Stimulated activated CD4-positive, alpha-beta T cell treated with anti-CD3 and anti-CD28 coated beads, Interleukin-4, amount 100 ng/mL, for 48 hours (primary cell): Measurements from ENCODE around the gene SHROOM2.
"Not testable (repeated sequence)": the region's sequence is repeated elsewhere in the genome, so short reads cannot be mapped to it uniquely, and the experiment has no call there.

Experiments
- DNase-seq, 2 donors: peaks; one replicate each; pipeline ENCODE4 v3.0.0-alpha.2; 2020; ENCODE audit warnings: low read depth in 2 of 2

SHROOM2 gene

DNA sequence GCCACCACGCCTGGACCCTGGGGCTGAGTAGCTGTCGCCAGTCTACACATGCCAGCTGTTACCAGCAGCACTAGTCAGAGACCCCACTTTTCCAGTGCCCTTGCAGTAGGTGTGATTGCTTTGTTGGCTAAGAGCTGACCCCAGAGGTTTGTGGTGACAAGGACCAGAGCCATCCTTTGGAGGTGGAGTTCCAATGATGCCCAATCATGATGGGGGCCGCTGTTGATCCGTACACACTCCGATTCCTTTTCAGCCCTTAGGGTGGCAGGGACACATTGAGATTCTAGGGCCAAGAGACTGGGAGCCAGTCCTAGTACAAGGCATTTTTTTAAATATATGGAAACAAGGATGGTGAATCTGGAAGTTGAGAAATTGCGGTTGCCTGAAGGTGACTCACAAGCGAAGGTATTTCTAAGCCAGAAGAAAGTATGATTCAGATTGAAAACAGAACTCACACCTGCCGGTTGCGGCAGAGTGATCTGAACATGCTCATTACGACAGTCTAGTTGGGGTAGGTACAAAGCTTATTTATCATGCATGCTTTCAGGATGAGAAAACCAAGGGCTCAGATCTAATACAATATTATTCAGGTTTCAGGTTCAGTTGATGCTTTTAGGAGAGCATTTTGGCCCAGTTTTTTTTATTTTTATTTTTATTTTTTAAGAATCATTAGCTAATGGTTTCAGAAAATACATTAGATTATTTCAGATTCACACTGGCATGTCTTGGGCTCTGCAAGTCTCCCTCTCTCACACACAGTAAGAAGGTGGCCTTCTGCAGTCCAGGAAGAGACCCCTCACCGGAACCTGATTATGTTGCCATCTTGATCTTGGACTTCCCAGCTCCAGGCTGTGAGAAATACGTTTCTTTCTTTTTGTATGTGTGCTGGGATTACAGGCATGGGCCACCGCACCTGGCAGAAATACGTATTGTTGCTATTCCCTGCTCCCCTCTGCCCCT lies 43.4 kb downstream of the SHROOM2 start:
- peak in 1 of 2 donors; percentile 10 for DNase-seq

DNA sequence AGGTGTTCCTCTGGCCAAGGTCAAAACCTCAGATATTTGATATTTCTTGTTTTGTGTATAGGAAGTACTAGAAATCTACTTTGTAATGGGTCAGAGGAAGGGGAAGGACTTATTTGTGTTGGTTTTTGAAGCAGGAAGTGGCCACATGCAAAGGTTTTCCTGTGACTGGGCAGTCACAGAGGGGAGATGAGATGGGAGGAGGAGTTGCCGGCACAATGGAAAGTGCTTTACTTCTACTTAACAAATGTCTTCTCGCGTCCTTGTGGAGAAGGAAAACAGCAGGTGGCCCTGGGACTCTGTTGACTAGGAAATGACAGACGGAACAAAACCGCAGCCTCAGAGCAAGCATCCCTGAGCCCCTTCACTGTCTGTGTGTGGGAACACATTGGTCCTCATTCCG lies 46.6 kb downstream of the SHROOM2 start:
- DNase-seq = no peak

DNA sequence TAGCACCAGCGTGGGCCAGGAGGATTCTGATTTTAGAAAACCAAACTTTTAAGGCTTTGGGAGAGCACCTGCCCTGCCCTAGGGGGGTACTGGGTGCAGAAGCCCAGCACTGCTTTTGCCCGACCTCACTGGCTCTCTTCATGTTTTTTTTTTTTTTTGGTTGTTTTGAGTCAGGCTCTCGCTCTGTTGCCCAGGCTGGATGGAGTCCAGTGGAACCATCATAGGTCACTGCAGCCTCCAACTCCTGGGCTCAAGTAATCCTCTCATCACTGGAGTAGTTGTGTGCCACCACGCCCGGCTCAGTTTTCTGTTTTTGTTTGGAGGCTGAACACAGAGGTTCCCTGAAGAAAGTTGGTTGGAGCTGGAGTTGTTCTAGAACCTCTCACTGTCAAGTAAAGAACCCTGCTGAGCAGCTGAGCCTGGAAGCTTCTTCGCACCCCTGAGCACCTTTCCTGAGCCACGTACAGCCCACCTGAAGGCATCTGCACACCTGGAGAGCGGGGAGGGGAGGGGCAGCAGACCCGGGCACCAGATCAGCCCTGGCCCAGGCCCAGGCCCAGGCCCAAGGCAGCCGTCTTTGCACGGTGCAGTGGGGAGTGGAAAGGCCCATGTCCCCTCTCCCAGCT lies 49.5 kb downstream of the SHROOM2 start:
- DNase-seq = no peak

- DNase-seq = no peak
Measured at GRCh38 chrX:9842541-9842940, 56.3 kb downstream of the SHROOM2 start.

GRCh38 chrX:9844936-9845577 lies 58.8 kb downstream of the SHROOM2 start:
- no peak for DNase-seq

GRCh38 chrX:9845578-9845952 lies 59.3 kb downstream of the SHROOM2 start:
- no peak for DNase-seq

DNA sequence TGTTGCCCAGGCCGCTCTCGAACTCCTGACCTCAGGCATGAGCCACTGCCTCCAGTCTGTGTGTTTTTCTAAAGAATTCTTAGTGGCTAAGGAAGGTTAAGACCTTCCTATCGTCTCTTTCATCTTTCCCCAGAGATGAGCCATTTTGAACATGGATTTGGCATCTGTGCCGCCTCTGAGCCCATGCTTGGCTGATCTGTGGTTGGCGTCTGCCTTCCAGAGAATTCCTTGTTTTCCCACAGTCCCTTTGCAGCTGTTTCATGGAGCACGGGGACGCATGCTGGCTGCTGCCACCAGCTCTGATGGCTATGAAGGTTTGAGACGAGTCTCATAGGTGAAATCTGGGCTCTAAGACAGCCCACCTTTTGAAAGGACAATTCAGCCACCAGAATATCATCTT lies 60.4 kb downstream of the SHROOM2 start:
- no peak for DNase-seq

DNA sequence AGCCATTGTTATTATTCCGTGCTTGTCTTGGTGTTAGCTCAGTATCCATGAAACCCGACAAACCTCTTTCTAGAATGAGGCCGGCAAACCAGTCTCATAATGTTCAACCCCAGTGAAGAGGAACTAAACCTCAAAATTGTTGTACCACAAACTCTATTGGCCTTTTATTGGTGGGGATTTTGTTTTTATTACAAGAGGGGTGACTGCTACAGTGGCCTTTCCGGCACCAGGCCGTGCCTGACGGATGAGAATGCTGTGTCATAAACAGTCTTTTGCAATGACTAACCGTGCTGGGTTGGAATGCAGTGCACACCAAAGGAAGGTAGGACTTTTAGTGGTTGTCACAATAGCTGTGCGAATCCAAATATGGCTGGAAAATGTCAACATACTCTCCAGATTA lies 60.8 kb downstream of the SHROOM2 start:
- no peak for DNase-seq

DNA sequence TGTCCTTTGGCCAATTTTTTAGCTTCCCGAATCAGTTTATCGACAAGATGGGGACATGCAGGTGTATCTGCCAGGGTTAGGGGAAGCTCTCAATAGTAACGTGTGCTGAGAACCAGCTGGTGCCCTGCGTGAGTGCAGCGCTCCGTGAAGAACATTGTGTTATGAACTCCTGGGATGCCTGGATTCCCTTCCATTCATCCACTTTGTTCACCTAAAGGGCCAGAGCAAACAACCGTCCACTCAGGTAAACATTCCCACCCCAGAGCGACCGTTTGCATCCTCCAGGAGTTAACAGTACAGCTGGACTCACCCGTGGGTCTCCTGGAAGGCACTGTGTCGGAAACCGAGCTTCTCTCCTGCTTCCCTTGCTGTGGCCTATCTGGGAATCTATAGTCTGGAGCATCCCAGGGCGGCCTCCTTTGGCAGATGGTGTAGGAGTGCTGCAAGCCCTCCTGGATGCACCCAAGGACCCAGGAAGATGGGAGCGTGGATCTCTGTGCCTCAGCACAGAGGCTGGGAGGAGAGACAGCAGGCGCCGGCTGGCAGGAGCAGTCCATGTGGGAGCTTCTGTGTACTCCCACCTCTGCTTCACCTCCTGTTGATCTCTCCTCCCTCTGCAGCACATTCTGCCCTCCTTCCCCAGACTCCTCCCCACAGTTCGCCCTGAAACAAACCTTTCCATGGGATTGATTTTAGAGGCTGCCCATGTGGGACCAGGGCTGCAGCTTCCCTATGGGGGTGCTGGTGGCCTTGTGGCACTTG lies 62.7 kb downstream of the SHROOM2 start:
- no peak for DNase-seq

DNA sequence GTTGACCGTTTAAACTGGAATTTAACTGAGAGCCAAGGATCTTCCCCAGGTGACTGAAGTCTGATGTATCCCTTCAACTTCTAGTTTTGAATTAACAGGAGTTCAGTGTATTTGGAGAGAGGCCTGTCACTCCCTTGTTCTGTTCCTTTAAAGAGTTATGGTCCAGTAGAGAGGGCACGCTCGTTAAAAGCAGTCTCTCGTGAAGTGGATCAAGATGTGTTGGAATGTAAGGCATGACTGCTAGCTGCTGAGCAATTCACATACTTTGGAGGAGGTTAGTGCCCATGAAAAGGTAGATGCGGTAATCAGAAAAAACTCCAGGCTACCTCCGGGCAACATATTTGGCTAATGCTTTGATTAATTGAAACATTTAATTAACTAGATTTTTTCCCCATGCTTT lies 65.7 kb downstream of the SHROOM2 start:
- no peak for DNase-seq

- no peak for DNase-seq
Measured at GRCh38 chrX:9853307-9853706, 67.1 kb downstream of the SHROOM2 start.

DNA sequence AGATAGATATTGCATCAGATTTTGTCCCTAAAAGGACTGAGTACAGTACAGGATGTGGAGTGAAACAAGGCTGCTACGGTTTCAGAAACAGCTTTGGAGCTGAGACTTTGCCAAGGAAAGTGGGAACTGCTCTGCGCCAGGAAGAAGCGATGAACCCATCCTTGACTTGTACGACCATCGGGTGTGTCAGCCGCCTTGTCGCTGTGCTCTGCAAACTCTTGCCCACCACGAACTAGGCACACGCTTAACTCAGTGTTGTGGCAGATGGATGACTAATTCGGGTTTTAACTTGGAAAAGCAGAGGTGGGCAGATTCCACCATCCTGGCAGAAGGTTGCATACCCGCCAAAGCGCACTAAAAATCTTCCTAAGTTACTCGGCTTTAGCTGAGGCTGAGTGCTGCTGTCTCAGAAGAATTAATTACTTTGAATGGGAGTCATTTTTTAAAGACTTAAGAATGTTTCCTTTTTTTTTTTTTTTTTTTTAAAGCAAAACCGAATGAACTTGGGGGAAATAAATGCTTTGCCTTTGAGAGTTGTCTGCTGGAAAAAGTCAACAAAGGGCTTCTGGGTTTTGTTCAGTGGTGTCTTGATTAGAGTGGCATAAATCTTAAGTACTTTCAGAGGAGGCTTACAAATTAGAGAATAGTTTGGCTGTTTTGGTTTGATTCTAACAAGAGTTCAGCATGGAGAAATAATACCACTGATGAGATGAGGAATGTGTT lies 69.5 kb downstream of the SHROOM2 start:
- no peak for DNase-seq

- no peak for DNase-seq
Measured at GRCh38 chrX:9856588-9856987, 70.4 kb downstream of the SHROOM2 start.

DNA sequence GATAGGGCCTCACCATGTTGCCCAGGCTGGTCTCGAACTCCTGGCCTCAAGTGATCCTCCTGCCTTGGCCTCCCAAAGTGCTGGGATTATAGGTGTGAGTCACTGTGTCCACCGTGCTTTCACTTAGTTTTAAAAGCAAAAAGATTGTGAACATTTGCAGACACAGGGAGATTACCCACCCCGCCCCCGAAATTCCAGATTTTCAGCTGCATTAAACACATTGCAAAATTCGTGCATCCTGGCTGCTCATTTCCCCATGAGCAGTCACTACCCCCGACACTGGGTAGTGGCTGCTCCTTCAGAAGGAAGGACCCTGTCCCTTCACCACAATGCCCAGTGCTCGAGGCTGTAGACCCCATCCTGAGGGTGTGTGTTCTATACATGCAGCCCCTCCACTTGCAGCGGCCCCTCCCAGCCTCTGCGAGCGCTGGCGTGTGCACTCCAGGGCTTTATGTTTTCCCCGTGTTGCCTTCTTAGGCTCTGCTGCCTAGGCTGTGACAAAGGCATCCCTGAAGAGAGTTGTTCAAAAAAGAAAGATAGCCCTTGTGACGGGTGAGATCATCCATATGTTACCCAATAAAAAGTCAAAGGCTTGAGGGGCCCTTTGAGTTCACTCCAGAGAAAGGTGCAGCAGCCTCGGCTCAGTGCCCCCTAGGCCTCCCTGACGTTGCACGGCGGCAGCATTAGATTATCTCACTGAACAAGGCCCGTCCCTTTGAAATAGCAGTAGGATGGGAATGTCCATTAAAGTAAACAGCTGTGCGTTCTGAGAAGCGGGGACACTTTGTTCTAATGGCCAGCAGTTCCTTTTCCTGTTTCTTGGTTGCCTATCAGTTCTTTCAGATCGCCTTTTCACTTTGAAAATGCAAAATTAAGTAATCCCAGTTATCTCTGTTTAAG lies 71.6 kb downstream of the SHROOM2 start:
- no peak for DNase-seq

GRCh38 chrX:9858684-9859083 lies 72.5 kb downstream of the SHROOM2 start:
- not testable (repeated sequence) for DNase-seq

GRCh38 chrX:9859711-9860555 lies 73.7 kb downstream of the SHROOM2 start:
- DNase-seq = no peak

DNA sequence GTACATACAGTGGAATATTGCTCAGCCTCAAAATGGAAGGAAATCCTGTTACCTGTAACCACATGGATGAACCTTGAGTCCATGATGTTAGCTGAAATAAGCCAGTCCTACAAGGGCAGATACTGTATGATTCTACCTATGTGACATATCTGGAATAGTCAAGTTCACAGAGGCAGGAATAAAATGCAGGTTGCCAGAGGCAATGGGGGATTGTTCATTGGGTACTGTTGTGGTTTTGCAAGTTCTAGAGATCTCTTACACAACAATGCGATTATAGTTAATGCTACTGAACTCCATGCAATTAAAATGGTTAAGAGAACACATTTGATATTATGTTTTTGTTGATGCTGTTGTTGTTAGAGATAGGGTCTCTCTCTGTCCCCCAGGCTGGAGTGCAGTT lies 74.6 kb downstream of the SHROOM2 start:
- DNase-seq = no peak

DNA sequence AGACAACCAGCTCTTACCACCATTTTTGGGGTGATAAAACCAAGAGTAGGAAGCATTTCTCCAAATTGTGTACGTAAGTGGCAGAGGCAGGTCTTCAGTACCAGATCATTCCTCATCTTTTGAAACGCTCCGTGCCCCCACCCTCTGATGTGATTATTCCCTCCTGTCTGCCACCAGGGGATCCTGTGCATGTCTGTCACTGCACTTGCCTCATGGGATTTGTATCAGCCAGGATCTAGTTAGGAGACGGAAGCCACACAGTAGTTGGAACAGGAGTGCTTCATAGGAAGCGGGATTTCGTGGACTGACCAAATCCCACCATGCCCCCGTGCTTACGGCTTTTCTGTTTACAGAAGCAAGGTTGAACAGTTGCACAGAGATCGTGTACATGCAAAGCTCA lies 75.5 kb downstream of the SHROOM2 start:
- DNase-seq = no peak

DNA sequence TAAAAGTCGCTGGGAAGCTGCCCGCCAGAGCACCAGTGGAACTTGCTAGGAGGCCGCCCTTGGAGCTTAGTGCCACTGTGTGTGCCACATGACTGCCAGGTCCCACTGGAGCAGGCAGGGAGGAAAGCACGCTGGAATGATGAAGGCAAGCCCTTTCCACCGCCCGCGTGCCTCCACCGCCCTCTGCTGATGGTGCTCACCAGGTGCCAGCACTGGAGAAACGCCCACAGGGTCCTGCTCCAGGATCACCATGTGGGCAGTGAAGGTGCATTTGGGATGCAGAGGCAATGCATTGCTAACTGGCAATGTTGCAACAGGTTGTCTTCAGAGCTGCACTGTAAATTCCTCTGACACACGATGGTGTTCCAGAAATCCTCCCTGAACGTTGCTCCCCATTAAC lies 76.3 kb downstream of the SHROOM2 start:
- DNase-seq = no peak
